Measurements from ENCODE around the gene BRD3OS.

Gene BRD3OS

GRCh38 chr9:134033516-134034214, 8.4 kb downstream of the BRD3OS start:
- no peak for DNase-seq

GRCh38 chr9:134034215-134035040, 9.1 kb downstream of the BRD3OS start:
- DNase-seq = no peak

- DNase-seq = no peak
Observed at GRCh38 chr9:134035041-134036039, 10.1 kb downstream of the BRD3OS start.

- DNase-seq = no peak
Observed at GRCh38 chr9:134036130-134036529, 10.8 kb downstream of the BRD3OS start.

- DNase-seq = no peak
Observed at GRCh38 chr9:134037641-134038040, 12.4 kb downstream of the BRD3OS start.

- DNase-seq = no peak
Observed at GRCh38 chr9:134039386-134040175, 14.3 kb downstream of the BRD3OS start.

GRCh38 chr9:134040176-134040565, 14.9 kb downstream of the BRD3OS start:
- DNase-seq = no peak

- no peak for DNase-seq
Observed at GRCh38 chr9:134040781-134041648, 15.7 kb downstream of the BRD3OS start.

- DNase-seq = no peak
Observed at GRCh38 chr9:134041649-134041962, 16.3 kb downstream of the BRD3OS start.

- no peak for DNase-seq
Observed at GRCh38 chr9:134043531-134043988, 18.3 kb downstream of the BRD3OS start.

- no peak for DNase-seq
Observed at GRCh38 chr9:134044944-134045343, 19.7 kb downstream of the BRD3OS start.

- DNase-seq = no peak
Observed at GRCh38 chr9:134045841-134046544, 20.7 kb downstream of the BRD3OS start.

GRCh38 chr9:134046894-134047681, 21.8 kb downstream of the BRD3OS start:
- DNase-seq = no peak

- no peak for DNase-seq
Observed at GRCh38 chr9:134047868-134048581, 22.7 kb downstream of the BRD3OS start.

- DNase-seq = no peak
Observed at GRCh38 chr9:134048582-134048968, 23.3 kb downstream of the BRD3OS start.

GRCh38 chr9:134049236-134049635, 24.0 kb downstream of the BRD3OS start:
- DNase-seq = no peak

- DNase-seq = no peak
Observed at GRCh38 chr9:134049772-134050588, 24.7 kb downstream of the BRD3OS start.

GRCh38 chr9:134050726-134051125, 25.4 kb downstream of the BRD3OS start:
- DNase-seq = no peak
